K562 (cell line): ENCODE results near the gene DDR2. TPM values are rescaled to one million over a fixed set of nuclear protein-coding genes. Genes with fewer than 3 reads are reported as not detected.

Experiments used
- NFXL1 ChIP-seq: fragments of 450-650 bp; formaldehyde crosslinking; IDR thresholded peaks from 2 replicates; pipeline ENCODE4 v1.4.0; 2021; ENCODE audit warnings: mild to moderate bottlenecking
- NR2C2 ChIP-seq, 2 experiments: fragments of 200-800 bp in 1 of 2; sonication (Bioruptor generic) in 1 of 2; sonication (generic) in 1 of 2; formaldehyde crosslinking in 1 of 2; IDR thresholded peaks; 2 replicates each; pipeline versions ENCODE4 v1.6.1 to v1.8.0; 2016 to 2022; ENCODE audit warnings: mild to moderate bottlenecking in 1 of 2, missing compliant biosample characterization in 1 of 2, missing genetic modification characterization in 1 of 2, missing genetic modification reagents in 1 of 2
- SMC3 ChIP-seq: conservative IDR thresholded peaks from 2 replicates; pipeline ENCODE4 v1.6.1; 2011; ENCODE audit warnings: low read depth, low read length, improper control_type of control experiment; ENCODE audit not compliant: insufficient read depth
- ZBTB8A ChIP-seq: fragments of 450-650 bp; IDR thresholded peaks from 2 replicates; pipeline ENCODE4 v1.6.1; 2018; ENCODE audit warnings: mild to moderate bottlenecking, moderate library complexity; ENCODE audit not compliant: partially characterized antibody
- ZNF384 ChIP-seq: IDR thresholded peaks from 2 replicates; pipeline ENCODE4 v1.6.1; 2012; ENCODE audit warnings: low read depth, low read length, improper control_type of control experiment
- ZNF408 ChIP-seq: fragments of 250-450 bp; sonication (Bioruptor Pico); IDR thresholded peaks from 2 replicates; pipeline ENCODE4 v1.4.0; 2020; ENCODE audit warnings: low read depth, mild to moderate bottlenecking, moderate library complexity
- ZNF512 ChIP-seq: IDR thresholded peaks from 2 replicates; pipeline ENCODE4 v1.6.1; 2016; ENCODE audit warnings: missing genetic modification characterization, missing compliant biosample characterization
- ZNF561 ChIP-seq: fragments of 450-650 bp; formaldehyde crosslinking; conservative IDR thresholded peaks from 2 replicates; pipeline ENCODE4 v1.4.0; 2020; ENCODE audit warnings: mild to moderate bottlenecking, moderate library complexity
- ZNF584 ChIP-seq: fragments of 200-800 bp; sonication (Bioruptor generic); IDR thresholded peaks from 2 replicates; pipeline ENCODE4 v1.6.1; 2016; ENCODE audit warnings: low read depth, mild to moderate bottlenecking, missing genetic modification characterization, missing compliant biosample characterization
- polyA plus RNA-seq, 8 experiments: library from polyadenylated mRNA; depleted of rRNA in 4 of 8; stranded (reverse) in 5 of 8; unstranded in 3 of 8; fragments of >200 nt; fragmentation: Nextera tagmentation in 2 of 8; fragmentation: Illumina TruSeq in 1 of 8; extraction: Ambion mirVana in 2 of 8; extraction: Trizol in 1 of 8; gene quantifications; 2 replicates each; pipeline versions ENCODE4 v1.2.1 to v1.2.3, GENCODE V29; 2011 to 2014; ENCODE audit warnings: inconsistent platforms in 1 of 8, missing spikeins in 1 of 8
- total RNA-seq, 7 experiments: library from RNA; depleted of rRNA in 6 of 7; stranded (reverse); fragments of >200 nt in 6 of 7; fragmentation: Illumina TruSeq in 2 of 7; extraction: Trizol in 2 of 7; gene quantifications; 2 replicates each; pipeline versions ENCODE4 v1.2.1 to v1.2.3, GENCODE V29; 2011 to 2021; ENCODE audit warnings: low replicate concordance in 1 of 7
- TF ChIP-seq, protein P1 (sequence below): fragments of 450-650 bp; formaldehyde crosslinking; IDR thresholded peaks from 2 replicates; pipeline ENCODE4 v1.4.0; 2020; ENCODE audit warnings: mild to moderate bottlenecking

DDR2 gene
- total and polyA plus RNA-seq, 9 of the 15 experiments (the other 6 are each of a cell fraction or from before 2014, with no cell fraction given), result 0.36 to 2.0 (median 1.1) TPM

DNA sequence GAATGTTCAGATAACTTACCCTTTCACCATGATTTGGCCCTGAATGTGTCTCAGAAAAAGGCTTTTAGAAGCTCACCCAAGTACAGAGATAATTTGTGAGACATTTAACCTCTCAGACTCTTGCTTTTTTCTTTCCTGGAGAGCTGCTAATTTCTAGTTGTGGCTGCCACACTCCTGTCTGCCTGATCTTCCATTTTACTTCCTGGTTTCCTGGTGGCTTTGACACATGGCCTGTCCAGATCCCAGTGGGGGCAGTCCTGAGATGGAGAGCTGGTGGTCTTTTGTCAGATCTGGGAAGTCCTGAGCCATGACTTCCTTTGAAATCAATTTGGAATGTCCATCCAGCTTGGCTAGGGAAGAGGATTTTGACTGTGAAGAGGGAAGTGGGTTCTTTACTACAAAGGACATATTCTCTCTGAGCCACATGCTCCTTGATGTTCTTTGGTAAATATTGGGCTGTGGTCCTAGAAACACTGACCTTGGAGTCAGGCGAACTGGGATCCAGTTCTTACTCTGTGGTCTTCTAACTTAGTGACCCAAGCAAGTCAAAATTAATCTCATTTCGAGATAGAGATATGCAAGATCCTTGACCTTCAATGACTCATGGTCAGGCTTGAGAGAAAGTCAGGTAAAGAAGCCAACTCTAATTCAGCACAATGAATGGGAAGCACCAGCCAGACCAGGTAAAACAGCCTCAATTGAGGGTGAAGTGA is 80.2 kb downstream of the DDR2 start (continued):
- TF ChIP-seq, protein P1, sequence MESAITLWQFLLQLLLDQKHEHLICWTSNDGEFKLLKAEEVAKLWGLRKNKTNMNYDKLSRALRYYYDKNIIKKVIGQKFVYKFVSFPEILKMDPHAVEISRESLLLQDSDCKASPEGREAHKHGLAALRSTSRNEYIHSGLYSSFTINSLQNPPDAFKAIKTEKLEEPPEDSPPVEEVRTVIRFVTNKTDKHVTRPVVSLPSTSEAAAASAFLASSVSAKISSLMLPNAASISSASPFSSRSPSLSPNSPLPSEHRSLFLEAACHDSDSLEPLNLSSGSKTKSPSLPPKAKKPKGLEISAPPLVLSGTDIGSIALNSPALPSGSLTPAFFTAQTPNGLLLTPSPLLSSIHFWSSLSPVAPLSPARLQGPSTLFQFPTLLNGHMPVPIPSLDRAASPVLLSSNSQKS (CRISPR knock-in tag), result no peak
- TF ChIP-seq NFXL1 (no peak), ZNF512 (no peak), ZNF584 (CRISPR knock-in tag) (peak; percentile 53; the same call in 1 of the 2 replicates), ZBTB8A (no peak), ZNF384 (no peak), ZNF408 (CRISPR knock-in tag) (no peak), NR2C2 (CRISPR knock-in tag; IDR thresholded peaks at IDR 0.05) (no peak), NR2C2 (tag; IDR thresholded peaks at IDR 0.05) (0 out of 2 replicates have a peak, but pooled peaks have one; percentile 26), ZNF561 (no peak), SMC3 (no peak)
- TF ChIP-seq, all 486 proteins: peak for 10
